ENCODE results near the gene LRRC37A2. TPM values are rescaled to one million over a fixed set of nuclear protein-coding genes. Genes with fewer than 3 reads are reported as not detected.
"Not testable (repeated sequence)": the region's sequence is repeated elsewhere in the genome, so short reads cannot be mapped to it uniquely, and the experiment has no call there.

LRRC37A2 gene
- total and polyA plus RNA-seq, 10 of the 15 experiments (the other 5 are each of a cell fraction or from before 2014, with no cell fraction given): 2.8 to 10.5 (median 5.9) TPM

GRCh38 chr17:46499437-46500139 lies 12.7 kb upstream of the LRRC37A2 start:
- H3K27me3 ChIP-seq (replicated peaks in 1 of 2; ENCODE audit: control insufficient read depth in 2 of 2, insufficient read depth in 2 of 2, low read length in 1 of 2); DNase-seq (ENCODE audit: low read depth, low spot score); H3K9me3 ChIP-seq (replicated peaks; ENCODE audit: control insufficient read depth, insufficient read depth, low read length); H2AFZ ChIP-seq (ENCODE audit: control insufficient read depth, low read depth, low read length); RAD21 ChIA-PET (ENCODE audit: unreplicated experiment); CTCF ChIA-PET; H3K27ac ChIP-seq (ENCODE audit: control insufficient read depth, insufficient read depth); H3K9ac ChIP-seq (ENCODE audit: control insufficient read depth, insufficient read depth, low read length); FAIRE-seq; intact Hi-C loops (cut with micrococcal nuclease; ENCODE audit: unreplicated experiment); POLR2A ChIA-PET; H4K20me1 ChIP-seq (ENCODE audit: control insufficient read depth, insufficient read depth); H3K4me2 ChIP-seq (ENCODE audit: control insufficient read depth, insufficient read depth); ATAC-seq; H3K36me3 ChIP-seq (ENCODE audit: control insufficient read depth in 2 of 2, insufficient read depth in 2 of 2, low read length in 1 of 2); H3K79me2 ChIP-seq (ENCODE audit: control insufficient read depth, insufficient read depth, low read length); H3K4me1 ChIP-seq (ENCODE audit: control insufficient read depth, insufficient read depth, low read length); in situ Hi-C loops (cut with MboI); SMC1A ChIA-PET (ENCODE audit: uncharacterized antibody, unreplicated experiment); BruUV-seq (replicated peaks); H3K4me3 ChIP-seq: not testable (repeated sequence)
- WGBS (ENCODE audit: insufficient coverage, insufficient replicate concordance, low lambda C conversion rate, missing lambda C conversion rate): no CpG with 5 or more reads among the region's 6 CpGs

DNA sequence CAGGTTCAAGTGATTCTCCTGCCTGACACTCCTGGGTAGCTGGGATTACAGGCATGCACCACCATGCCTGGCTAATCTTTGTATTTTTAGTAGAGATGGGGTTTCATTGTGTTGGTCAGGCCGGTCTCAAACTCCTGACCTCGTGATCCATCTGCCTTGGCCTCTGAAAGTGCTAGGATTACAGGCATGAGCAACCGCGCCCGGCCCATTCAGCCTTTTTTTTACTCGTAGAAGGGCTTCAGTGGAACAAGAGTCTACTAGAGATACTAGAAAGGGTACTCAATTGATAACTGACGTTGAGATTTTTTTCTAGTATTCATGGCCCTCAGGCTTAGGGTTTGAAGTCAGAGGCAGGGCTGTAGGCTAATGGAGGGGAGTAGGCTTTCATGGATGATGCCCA lies 6.4 kb upstream of the LRRC37A2 start:
- intact Hi-C loops (cut with micrococcal nuclease; ENCODE audit: unreplicated experiment); H3K4me3 ChIP-seq; H3K36me3 ChIP-seq (ENCODE audit: control insufficient read depth in 2 of 2, insufficient read depth in 2 of 2, low read length in 1 of 2); POLR2A ChIA-PET; H4K20me1 ChIP-seq (ENCODE audit: control insufficient read depth, insufficient read depth); ATAC-seq; RAD21 ChIA-PET (ENCODE audit: unreplicated experiment); H3K27ac ChIP-seq (ENCODE audit: control insufficient read depth, insufficient read depth); FAIRE-seq; H2AFZ ChIP-seq (ENCODE audit: control insufficient read depth, low read depth, low read length); H3K9ac ChIP-seq (ENCODE audit: control insufficient read depth, insufficient read depth, low read length); H3K27me3 ChIP-seq (replicated peaks in 1 of 2; ENCODE audit: control insufficient read depth in 2 of 2, insufficient read depth in 2 of 2, low read length in 1 of 2); H3K4me1 ChIP-seq (ENCODE audit: control insufficient read depth, insufficient read depth, low read length); H3K4me2 ChIP-seq (ENCODE audit: control insufficient read depth, insufficient read depth); in situ Hi-C loops (cut with MboI); H3K79me2 ChIP-seq (ENCODE audit: control insufficient read depth, insufficient read depth, low read length); H3K9me3 ChIP-seq (replicated peaks; ENCODE audit: control insufficient read depth, insufficient read depth, low read length); SMC1A ChIA-PET (ENCODE audit: uncharacterized antibody, unreplicated experiment); BruUV-seq (replicated peaks); DNase-seq (ENCODE audit: low read depth, low spot score); CTCF ChIA-PET: not testable (repeated sequence)
- 93% methylated on average over 5 of the region's 7 CpGs for WGBS (ENCODE audit: insufficient coverage, insufficient replicate concordance, low lambda C conversion rate, missing lambda C conversion rate)

- in situ Hi-C loops (cut with MboI); POLR2A ChIA-PET; H2AFZ ChIP-seq (ENCODE audit: control insufficient read depth, low read depth, low read length); RAD21 ChIA-PET (ENCODE audit: unreplicated experiment); H3K27ac ChIP-seq (ENCODE audit: control insufficient read depth, insufficient read depth); BruUV-seq (replicated peaks); H3K9me3 ChIP-seq (replicated peaks; ENCODE audit: control insufficient read depth, insufficient read depth, low read length); ATAC-seq; H3K27me3 ChIP-seq (replicated peaks in 1 of 2; ENCODE audit: control insufficient read depth in 2 of 2, insufficient read depth in 2 of 2, low read length in 1 of 2); H3K4me2 ChIP-seq (ENCODE audit: control insufficient read depth, insufficient read depth); DNase-seq (ENCODE audit: low read depth, low spot score); H3K79me2 ChIP-seq (ENCODE audit: control insufficient read depth, insufficient read depth, low read length); H3K9ac ChIP-seq (ENCODE audit: control insufficient read depth, insufficient read depth, low read length); intact Hi-C loops (cut with micrococcal nuclease; ENCODE audit: unreplicated experiment); H3K4me3 ChIP-seq; FAIRE-seq; H4K20me1 ChIP-seq (ENCODE audit: control insufficient read depth, insufficient read depth); H3K4me1 ChIP-seq (ENCODE audit: control insufficient read depth, insufficient read depth, low read length); SMC1A ChIA-PET (ENCODE audit: uncharacterized antibody, unreplicated experiment); H3K36me3 ChIP-seq (ENCODE audit: control insufficient read depth in 2 of 2, insufficient read depth in 2 of 2, low read length in 1 of 2); CTCF ChIA-PET: not testable (repeated sequence)
- WGBS (ENCODE audit: insufficient coverage, insufficient replicate concordance, low lambda C conversion rate, missing lambda C conversion rate): 95% methylated on average over 22 of the region's 22 CpGs
These were observed 22.4 kb downstream of the LRRC37A2 start for GRCh38 chr17:46534716-46535115.

- ATAC-seq; in situ Hi-C loops (cut with MboI); H3K79me2 ChIP-seq (ENCODE audit: control insufficient read depth, insufficient read depth, low read length); H2AFZ ChIP-seq (ENCODE audit: control insufficient read depth, low read depth, low read length); H3K36me3 ChIP-seq (ENCODE audit: control insufficient read depth in 2 of 2, insufficient read depth in 2 of 2, low read length in 1 of 2); H3K27ac ChIP-seq (ENCODE audit: control insufficient read depth, insufficient read depth); H4K20me1 ChIP-seq (ENCODE audit: control insufficient read depth, insufficient read depth); H3K27me3 ChIP-seq (replicated peaks in 1 of 2; ENCODE audit: control insufficient read depth in 2 of 2, insufficient read depth in 2 of 2, low read length in 1 of 2); POLR2A ChIA-PET; H3K4me3 ChIP-seq; H3K9ac ChIP-seq (ENCODE audit: control insufficient read depth, insufficient read depth, low read length); H3K4me2 ChIP-seq (ENCODE audit: control insufficient read depth, insufficient read depth); SMC1A ChIA-PET (ENCODE audit: uncharacterized antibody, unreplicated experiment); RAD21 ChIA-PET (ENCODE audit: unreplicated experiment); FAIRE-seq; H3K9me3 ChIP-seq (replicated peaks; ENCODE audit: control insufficient read depth, insufficient read depth, low read length); BruUV-seq (replicated peaks); intact Hi-C loops (cut with micrococcal nuclease; ENCODE audit: unreplicated experiment); H3K4me1 ChIP-seq (ENCODE audit: control insufficient read depth, insufficient read depth, low read length); CTCF ChIA-PET; DNase-seq (ENCODE audit: low read depth, low spot score): not testable (repeated sequence)
- WGBS (ENCODE audit: insufficient coverage, insufficient replicate concordance, low lambda C conversion rate, missing lambda C conversion rate): 96% methylated on average over 9 of the region's 10 CpGs
These were observed 36.3 kb downstream of the LRRC37A2 start for GRCh38 chr17:46548607-46549006.
